Vagina (tissue), 2 donors: ENCODE measurements around the gene CDX1.

Source experiments
- CTCF ChIP-seq, 3 experiments: fragments of 450-650 bp in 2 of 3; fragments of 200-600 bp in 1 of 3; sonication (generic) in 1 of 3; IDR thresholded peaks; one replicate each; pipeline ENCODE4 v1.5.1; 2017 to 2019; ENCODE audit warnings: antibody characterized with exemption in 3 of 3, mild to moderate bottlenecking in 2 of 3, moderate library complexity in 2 of 3
- POLR2A ChIP-seq, 2 donors: fragments of 450-650 bp; IDR thresholded peaks; one replicate each; pipeline ENCODE4 v1.6.1; 2017; ENCODE audit warnings: antibody characterized with exemption in 2 of 2, mild to moderate bottlenecking in 2 of 2, moderate library complexity in 2 of 2
- POLR2AphosphoS5 ChIP-seq, 2 donors: sonication (generic); formaldehyde crosslinking; IDR thresholded peaks; one replicate each; pipeline ENCODE4 v1.9.0; 2017; ENCODE audit warnings: antibody characterized with exemption in 2 of 2, mild to moderate bottlenecking in 2 of 2, low read depth in 1 of 2; ENCODE audit not compliant: insufficient read depth in 1 of 2

GRCh38 chr5:150146235-150146634 lies 20.3 kb upstream of the CDX1 start:
- no peak for TF ChIP-seq POLR2AphosphoS5 (IDR thresholded peaks at IDR 0.05; ENCODE audit: insufficient read depth in 1 of 2, low read depth in 1 of 2)
- no peak for TF ChIP-seq CTCF (IDR thresholded peaks at IDR 0.05)
- no peak for TF ChIP-seq POLR2A (IDR thresholded peaks at IDR 0.05)
